AG04450 (cell line): ENCODE data around the gene OR10A7. TPM values are rescaled to one million over a fixed set of nuclear protein-coding genes. Genes with fewer than 3 reads are reported as not detected.
"Not testable (repeated sequence)": the region's sequence is repeated elsewhere in the genome, so short reads cannot be mapped to it uniquely, and the experiment has no call there.

Experiments used
- CTCF ChIA-PET: fragments of 300-600, 350-600 bp; formaldehyde crosslinking; extraction: SDS; loops from one replicate; lab custom pipeline; 2022; ENCODE audit warnings: antibody characterized with exemption, inconsistent platforms; lab: Charles Lee
- POLR2A ChIA-PET: fragments of 350-600 bp; formaldehyde crosslinking; extraction: SDS; loops from one replicate; lab custom pipeline; 2021; ENCODE audit warnings: antibody characterized with exemption, inconsistent platforms; lab: Yijun Ruan, JAX
- DNase-seq: peaks from one replicate; pipeline ENCODE4 v3.0.0-alpha.2; 2011; ENCODE audit warnings: low read depth, low spot score
- H3K27ac ChIP-seq: one replicate; pipeline ENCODE4 v1.5.1; 2012; ENCODE audit warnings: low read depth, low read length, control low read depth
- H3K27me3 ChIP-seq: one replicate; pipeline ENCODE4 v1.6.0; 2012; ENCODE audit warnings: low read length; ENCODE audit not compliant: control insufficient read depth, insufficient read depth
- H3K4me3 ChIP-seq: 2 replicates; pipeline ENCODE4 v1.5.1; 2011; ENCODE audit warnings: mild to moderate bottlenecking, low read depth, low read length, control low read depth
- H3K9me3 ChIP-seq: 2 replicates; pipeline ENCODE4 v1.5.1; 2012; ENCODE audit warnings: low read length; ENCODE audit not compliant: control insufficient read depth, insufficient read depth
- CTCF ChIP-seq: IDR thresholded peaks from 2 replicates; pipeline ENCODE4 v1.5.1; 2011; ENCODE audit warnings: low read depth, low read length, control low read depth, inconsistent platforms
- polyA minus RNA-seq: library from RNA; depleted of rRNA, polyadenylated mRNA; stranded (reverse); fragments of >200 nt; gene quantifications from 2 replicates; pipeline ENCODE4 v1.2.3, GENCODE V29; 2011; rRNA and poly(A)+ RNA removed
- polyA plus RNA-seq: library from polyadenylated mRNA; depleted of rRNA; stranded (reverse); fragments of >200 nt; gene quantifications from 2 replicates; pipeline ENCODE4 v1.2.3, GENCODE V29; 2011; rRNA removed

Gene OR10A7
- polyA plus RNA-seq (not detected in 2 replicates), polyA minus RNA-seq (not detected in 2 replicates)

DNA sequence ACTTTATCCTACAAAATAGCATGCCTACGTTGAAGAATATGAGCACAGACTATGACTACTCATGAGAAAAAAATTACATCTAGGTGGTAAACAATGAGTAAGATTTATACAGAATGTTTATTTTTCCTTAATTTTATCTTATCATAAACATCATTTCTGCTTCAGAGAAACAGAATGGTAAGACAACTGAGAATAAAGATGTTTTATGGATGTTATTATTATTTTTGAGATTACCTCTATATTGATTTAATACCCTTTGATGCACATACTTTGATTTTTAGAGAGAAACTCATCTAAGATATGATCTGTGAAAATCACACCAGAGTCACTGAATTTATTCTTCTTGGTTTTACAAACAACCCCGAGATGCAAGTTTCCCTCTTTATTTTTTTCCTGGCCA lies at the start of gene OR10A7:
OR10A7 (plus strand) TSS at position 301 of the 400 bp plus-strand sequence; CDS start at position 301, 0 bp downstream.
- Histone ChIP-seq H3K9me3 (no peaks in the 10 kb centered on the region), H3K27me3 (no peaks in the 10 kb centered on the region), H3K4me3 (no peak within 1 kb of the TSS), H3K27ac (no peak within 1 kb of the TSS)
- ChIA-PET CTCF (no interaction called here), POLR2A (no interaction called here)
- no peak for TF ChIP-seq CTCF
- DNase-seq = no peak

- H3K4me3 ChIP-seq = no peak overlapping the region
- DNase-seq = no peak
- H3K27ac ChIP-seq = no peak overlapping the region
- ChIA-PET POLR2A (no interaction called here), CTCF (no interaction called here)
- peaks cover 5% of the 10 kb centered on the region for H3K9me3 ChIP-seq
- TF ChIP-seq CTCF = no peak
- no peaks in the 10 kb centered on the region for H3K27me3 ChIP-seq
Measured at GRCh38 chr12:55171445-55171844, 49.4 kb upstream of the OR10A7 start.

- POLR2A ChIA-PET, H3K9me3 ChIP-seq, CTCF ChIA-PET, H3K4me3 ChIP-seq, DNase-seq, H3K27ac ChIP-seq, H3K27me3 ChIP-seq: not testable (repeated sequence)
Measured at GRCh38 chr12:55171846-55172245, 49.0 kb upstream of the OR10A7 start.

DNA sequence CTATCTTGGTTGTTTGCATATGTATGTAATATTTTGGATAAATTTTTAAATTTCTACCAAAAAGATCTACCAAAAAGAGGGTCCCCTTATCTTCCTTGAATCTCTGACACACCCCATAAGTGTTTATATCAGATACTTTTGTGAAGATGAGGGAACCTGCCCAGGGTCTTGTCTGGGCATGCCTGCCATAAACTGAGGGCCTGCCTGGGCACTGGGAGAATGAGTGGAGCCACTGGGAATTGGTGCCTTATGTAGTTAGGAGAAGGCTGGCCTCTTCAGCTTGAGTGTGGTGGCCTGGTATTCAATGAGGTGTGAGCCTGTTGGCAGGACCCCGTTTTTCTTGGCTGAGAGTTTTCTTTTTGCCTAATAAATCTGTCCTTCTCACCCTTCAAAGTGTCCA lies 48.1 kb upstream of the OR10A7 start:
- no peak for TF ChIP-seq CTCF
- Histone ChIP-seq H3K27me3 (no peaks in the 10 kb centered on the region), H3K9me3 (no peaks in the 10 kb centered on the region), H3K27ac (no peak overlapping the region), H3K4me3 (no peak overlapping the region)
- POLR2A ChIA-PET = no interaction called here
- CTCF ChIA-PET = interaction anchor here (0.9 kb wide), 1 partner anchor 16 kb away, joined by 5 read pairs; no protein-coding TSS in a partner anchor
- DNase-seq = no peak

- Histone ChIP-seq H3K27ac (no peak overlapping the region), H3K27me3 (no peaks in the 10 kb centered on the region), H3K9me3 (no peaks in the 10 kb centered on the region), H3K4me3 (no peak overlapping the region)
- TF ChIP-seq CTCF = no peak
- ChIA-PET POLR2A (no interaction called here), CTCF (no interaction called here)
- no peak for DNase-seq
Measured at GRCh38 chr12:55173456-55173855, 47.4 kb upstream of the OR10A7 start.
